WTC11 (cell line): ENCODE data around the gene GFPT2.

Experiments
- GABPB1 ChIP-seq: sonication (generic); formaldehyde crosslinking; IDR thresholded peaks from 2 replicates; pipeline ENCODE4 v1.8.1; 2023; ENCODE audit warnings: mild to moderate bottlenecking, missing genetic modification reagents
- NFE2L1 ChIP-seq: sonication (generic); formaldehyde crosslinking; IDR thresholded peaks from 2 replicates; pipeline ENCODE4 v1.8.1; 2023; ENCODE audit warnings: missing genetic modification reagents
- NFYB ChIP-seq: sonication (generic); formaldehyde crosslinking; conservative IDR thresholded peaks from 2 replicates; pipeline ENCODE4 v1.8.0; 2022; ENCODE audit warnings: low read depth, missing genetic modification reagents
- NR1H2 ChIP-seq: sonication (generic); formaldehyde crosslinking; IDR thresholded peaks from 2 replicates; pipeline ENCODE4 v1.9.0; 2021; ENCODE audit warnings: mild to moderate bottlenecking, moderate library complexity, missing genetic modification reagents
- TF ChIP-seq, protein P1 (sequence below): fragments of 200-600 bp; IDR thresholded peaks from 2 replicates; pipeline ENCODE4 v1.8.0; 2022; ENCODE audit warnings: antibody characterized with exemption

DNA sequence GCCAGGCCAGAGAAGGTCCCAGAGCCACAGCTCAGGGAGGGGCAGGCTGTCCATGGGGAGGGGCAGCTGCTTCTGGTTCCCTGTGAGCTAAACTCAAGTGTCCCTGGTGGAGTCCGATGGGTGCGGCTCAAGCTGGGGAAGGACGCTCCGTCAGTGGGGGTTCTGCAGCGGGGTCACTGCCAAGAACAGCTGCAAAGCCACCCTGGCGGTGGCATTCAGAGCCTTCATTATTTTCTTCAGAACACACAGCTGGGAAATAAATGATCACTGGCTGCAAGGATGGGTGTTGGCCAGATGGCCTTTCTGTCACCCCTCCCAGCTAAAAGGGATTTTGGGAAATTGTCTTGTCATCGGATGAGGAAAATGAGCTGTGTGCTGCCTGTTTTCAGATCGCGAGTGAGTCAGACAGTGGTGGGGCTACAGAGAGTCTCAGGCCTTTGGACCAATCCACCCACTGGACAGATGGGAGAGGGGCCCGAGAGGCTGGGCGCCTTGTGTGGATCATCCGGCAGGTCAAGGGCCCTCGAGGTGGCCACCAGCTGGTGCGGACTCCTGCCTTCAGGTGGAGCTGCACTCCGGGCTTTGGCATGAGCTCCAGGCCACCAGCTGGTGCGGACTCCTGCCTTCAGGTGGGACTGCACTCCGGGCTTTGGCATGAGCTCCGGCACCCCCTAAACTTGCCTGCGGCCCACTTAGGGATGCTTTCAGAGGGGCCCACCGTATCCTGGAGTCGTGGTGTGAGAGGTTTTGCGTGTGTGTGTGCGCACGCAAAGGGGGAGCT lies 17.9 kb upstream of the GFPT2 start:
- TF ChIP-seq, protein P1, sequence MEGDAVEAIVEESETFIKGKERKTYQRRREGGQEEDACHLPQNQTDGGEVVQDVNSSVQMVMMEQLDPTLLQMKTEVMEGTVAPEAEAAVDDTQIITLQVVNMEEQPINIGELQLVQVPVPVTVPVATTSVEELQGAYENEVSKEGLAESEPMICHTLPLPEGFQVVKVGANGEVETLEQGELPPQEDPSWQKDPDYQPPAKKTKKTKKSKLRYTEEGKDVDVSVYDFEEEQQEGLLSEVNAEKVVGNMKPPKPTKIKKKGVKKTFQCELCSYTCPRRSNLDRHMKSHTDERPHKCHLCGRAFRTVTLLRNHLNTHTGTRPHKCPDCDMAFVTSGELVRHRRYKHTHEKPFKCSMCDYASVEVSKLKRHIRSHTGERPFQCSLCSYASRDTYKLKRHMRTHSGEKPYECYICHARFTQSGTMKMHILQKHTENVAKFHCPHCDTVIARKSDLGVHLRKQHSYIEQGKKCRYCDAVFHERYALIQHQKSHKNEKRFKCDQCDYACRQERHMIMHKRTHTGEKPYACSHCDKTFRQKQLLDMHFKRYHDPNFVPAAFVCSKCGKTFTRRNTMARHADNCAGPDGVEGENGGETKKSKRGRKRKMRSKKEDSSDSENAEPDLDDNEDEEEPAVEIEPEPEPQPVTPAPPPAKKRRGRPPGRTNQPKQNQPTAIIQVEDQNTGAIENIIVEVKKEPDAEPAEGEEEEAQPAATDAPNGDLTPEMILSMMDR, result no peak
- TF ChIP-seq GABPB1 (no peak), NR1H2 (CRISPR knock-in tag) (no peak), NFYB (CRISPR knock-in tag) (no peak), NFE2L1 (no peak)
